Spleen (tissue), 11 donors: Measurements from ENCODE around the gene SUN2. TPM values are rescaled to one million over a fixed set of nuclear protein-coding genes. Genes with fewer than 3 reads are reported as not detected.

ENCODE experiments used
- DNase-seq: peaks from one replicate; pipeline ENCODE4 v3.0.0-alpha.2; 2020
- H3K27ac ChIP-seq, 8 donors: fragments of 200-600 bp; sonication (generic) in 7 of 8; 1 replicate in 4 of 8; 2 replicates in 4 of 8; pipeline versions ENCODE4 v1.5.0 to v1.8.0; 2016 to 2021; ENCODE audit warnings: inconsistent platforms in 4 of 8, mild to moderate bottlenecking in 4 of 8, moderate library complexity in 1 of 8
- H3K27me3 ChIP-seq, 7 donors: fragments of 200-600 bp; sonication (generic) in 6 of 7; replicated peaks in 1 of 7; 1 replicate in 4 of 7; 2 replicates in 3 of 7; pipeline versions ENCODE4 v1.5.0 to v1.8.0; 2016 to 2021; ENCODE audit warnings: inconsistent platforms in 3 of 7, mild to moderate bottlenecking in 1 of 7
- H3K36me3 ChIP-seq, 6 donors: fragments of 200-600 bp; sonication (generic) in 5 of 6; 1 replicate in 4 of 6; 2 replicates in 2 of 6; pipeline versions ENCODE4 v1.5.0 to v1.8.0; 2016 to 2021; ENCODE audit warnings: inconsistent platforms in 2 of 6
- H3K4me1 ChIP-seq, 6 donors: fragments of 200-600 bp; sonication (generic) in 5 of 6; 1 replicate in 3 of 6; 2 replicates in 3 of 6; pipeline versions ENCODE4 v1.5.0 to v1.8.0; 2016 to 2021; ENCODE audit warnings: inconsistent platforms in 3 of 6
- H3K4me3 ChIP-seq, 8 donors: fragments of 200-600 bp; sonication (generic) in 7 of 8; 1 replicate in 4 of 8; 2 replicates in 4 of 8; pipeline versions ENCODE4 v1.5.0 to v1.8.0; 2016 to 2021; ENCODE audit warnings: inconsistent platforms in 4 of 8, mild to moderate bottlenecking in 4 of 8, moderate library complexity in 2 of 8
- H3K9me3 ChIP-seq, 8 donors: fragments of 200-600 bp; sonication (generic) in 7 of 8; 1 replicate in 4 of 8; 2 replicates in 4 of 8; pipeline versions ENCODE4 v1.5.0 to v1.8.0; 2016 to 2021; ENCODE audit warnings: inconsistent platforms in 4 of 8
- CTCF ChIP-seq, 11 experiments: fragments of 200-600 bp in 7 of 11; fragments of 450-650 bp in 4 of 11; sonication (generic) in 4 of 11; IDR thresholded peaks in 8 of 11; conservative IDR thresholded peaks in 3 of 11; 1 replicate in 7 of 11; 2 replicates in 4 of 11; pipeline versions ENCODE4 v1.4.0 to v1.8.0; 2016 to 2021; ENCODE audit warnings: antibody characterized with exemption in 11 of 11, inconsistent platforms in 4 of 11, mild to moderate bottlenecking in 1 of 11
- POLR2A ChIP-seq, 3 donors: fragments of 450-650 bp; IDR thresholded peaks; one replicate each; pipeline ENCODE4 v1.5.1; 2017; ENCODE audit warnings: antibody characterized with exemption in 3 of 3, mild to moderate bottlenecking in 1 of 3
- POLR2AphosphoS5 ChIP-seq, 3 donors: sonication (generic); formaldehyde crosslinking; IDR thresholded peaks; one replicate each; pipeline ENCODE4 v1.5.1; 2017; ENCODE audit warnings: antibody characterized with exemption in 3 of 3
- WGBS, 5 donors: extraction: QIAGEN DNeasy Blood & Tissue Kit in 3 of 5; methylation state at CpG; one replicate each; pipeline versions ENCODE4 v1.1.5 to v1.1.7; 2013 to 2018; 5-methylcytosine and 5-hydroxymethylcytosine counted together
- intact Hi-C: fragments of 100-400 bp; cut with DNase I; formaldehyde crosslinking; loops from one replicate; pipeline ENCODE4 v1.15.0; 2023; ENCODE audit warnings: low total_unique reads
- polyA plus RNA-seq, 3 donors: library from polyadenylated mRNA; stranded (reverse); fragments of 200-250 nt; gene quantifications; one replicate each; pipeline ENCODE4 v1.2.1, GENCODE V29; 2013
- total RNA-seq, 7 donors: library from RNA; depleted of rRNA in 3 of 7; stranded (reverse); fragments of >200 nt in 3 of 7; fragmentation: NEBNext Ultra II Directional in 4 of 7; extraction: Animal tissue kit (Norgen Biotek cat#: 25700) in 4 of 7; gene quantifications; one replicate each; pipeline versions ENCODE4 v1.1.0 to v1.2.1, GENCODE V29; 2016 to 2021
- donor health status: healthy with polysubstance abuse.
- donor health status: DM: no; HTN: no; CAD: no; lungs with moderate emphysema.
- donor health status: DM: no; HTN: no; CAD: no.
- donor health status: Bipolar disorder and iron deficiency.
- donor health status: healthy.
- donor health status: DM: no; HTN: no; CAD: no.
- donor health status: DM: yes; HTN: yes; CAD: no.

SUN2 gene
- total and polyA plus RNA-seq, 10 donors: 35.4 to 455 (median 208) TPM

- TF ChIP-seq CTCF (IDR thresholded peaks at IDR 0.05 in 8 of 11, conservative IDR thresholded peaks at IDR 0.05 in 3 of 11) (peak in 1 of 11 experiments; percentile 16), POLR2A (IDR thresholded peaks at IDR 0.05) (no peak), POLR2AphosphoS5 (IDR thresholded peaks at IDR 0.05) (peak; percentile 77 to 88 (median 82))
- peak; percentile 95 for DNase-seq
- Histone ChIP-seq H3K4me1 (peaks cover 37 to 85% (median 60%) of the 10 kb centered on the region in 6 donors), H3K27ac (peak overlapping the region; percentile 80 to 100 (median 97)), H3K4me3 (peak overlapping the region in 7 of 8 donors; percentile 20 to 97 (median 28)), H3K9me3 (no peaks in the 10 kb centered on the region), H3K27me3 (no peaks in the 10 kb centered on the region), H3K36me3 (peaks cover 8 to 71% (median 59%) of the 10 kb centered on the region in 6 donors)
- WGBS, 5 donors: 15 to 26% (median 22%) methylated on average over 22 to 24 of the region's 24 CpGs
- intact Hi-C loops: no loop called here
These were observed 4.1 kb downstream of the SUN2 start for GRCh38 chr22:38751422-38752346.

- peak; percentile 81 for DNase-seq
- no peaks in the 10 kb centered on the region for H3K9me3 ChIP-seq
- no peaks in the 10 kb centered on the region for H3K27me3 ChIP-seq
- TF ChIP-seq CTCF (IDR thresholded peaks at IDR 0.05 in 8 of 11, conservative IDR thresholded peaks at IDR 0.05 in 3 of 11) (no peak), POLR2AphosphoS5 (IDR thresholded peaks at IDR 0.05) (no peak), POLR2A (IDR thresholded peaks at IDR 0.05) (no peak)
- 51 to 70% (median 59%) methylated on average over 3 to 12 of the region's 12 CpGs for WGBS, 5 donors
- H3K27ac ChIP-seq: peak overlapping the region; percentile 80 to 100 (median 97)
- peak overlapping the region in 6 of 8 donors; percentile 24 to 97 (median 30) for H3K4me3 ChIP-seq
- peaks cover 33 to 78% (median 53%) of the 10 kb centered on the region in 6 donors for H3K4me1 ChIP-seq
- peaks cover 8 to 77% (median 65%) of the 10 kb centered on the region in 6 donors for H3K36me3 ChIP-seq
- intact Hi-C loops: no loop called here
These were observed 4.8 kb downstream of the SUN2 start for GRCh38 chr22:38751066-38751421.

- peak overlapping the region; percentile 80 to 100 (median 97) for H3K27ac ChIP-seq
- DNase-seq: no peak
- H3K27me3 ChIP-seq: no peaks in the 10 kb centered on the region
- H3K9me3 ChIP-seq: no peaks in the 10 kb centered on the region
- H3K4me1 ChIP-seq: peaks cover 33 to 78% (median 53%) of the 10 kb centered on the region in 6 donors
- peaks cover 9 to 81% (median 69%) of the 10 kb centered on the region in 6 donors for H3K36me3 ChIP-seq
- TF ChIP-seq POLR2AphosphoS5 (IDR thresholded peaks at IDR 0.05) (peak in 2 of 3 donors; percentile 2 to 5), CTCF (IDR thresholded peaks at IDR 0.05 in 8 of 11, conservative IDR thresholded peaks at IDR 0.05 in 3 of 11) (no peak)
- intact Hi-C loops: no loop called here
- peak overlapping the region in 4 of 8 donors; percentile 3 to 97 (median 58) for H3K4me3 ChIP-seq
- WGBS, 5 donors: 49 to 81% (median 74%) methylated on average over 3 to 17 of the region's 17 CpGs
These were observed 5.2 kb downstream of the SUN2 start for GRCh38 chr22:38750638-38751037.

GRCh38 chr22:38750104-38750503 is 5.7 kb downstream of the SUN2 start:
- TF ChIP-seq POLR2A (IDR thresholded peaks at IDR 0.05) (no peak), POLR2AphosphoS5 (IDR thresholded peaks at IDR 0.05) (peak in 1 of 3 donors; percentile 54)
- Histone ChIP-seq H3K9me3 (no peaks in the 10 kb centered on the region), H3K4me3 (no peak overlapping the region), H3K27ac (peak overlapping the region in 7 of 8 donors; percentile 80 to 100 (median 97)), H3K27me3 (no peaks in the 10 kb centered on the region), H3K4me1 (peaks cover 33 to 75% (median 51%) of the 10 kb centered on the region in 6 donors), H3K36me3 (peaks cover 12 to 86% (median 75%) of the 10 kb centered on the region in 6 donors)
- DNase-seq: no peak
- intact Hi-C loops: no loop called here
- whole genome bisulfite sequencing, 5 donors: 91 to 96% (median 94%) methylated on average over 14 of the region's 14 CpGs
